NK-92 (cell line): ENCODE results near the gene HHLA2.

Experiments
- DNase-seq: peaks from one replicate; lab custom pipeline; 2025; ENCODE audit not compliant: unreplicated experiment; lab: John Stamatoyannopoulos, UW

Gene HHLA2

DNA sequence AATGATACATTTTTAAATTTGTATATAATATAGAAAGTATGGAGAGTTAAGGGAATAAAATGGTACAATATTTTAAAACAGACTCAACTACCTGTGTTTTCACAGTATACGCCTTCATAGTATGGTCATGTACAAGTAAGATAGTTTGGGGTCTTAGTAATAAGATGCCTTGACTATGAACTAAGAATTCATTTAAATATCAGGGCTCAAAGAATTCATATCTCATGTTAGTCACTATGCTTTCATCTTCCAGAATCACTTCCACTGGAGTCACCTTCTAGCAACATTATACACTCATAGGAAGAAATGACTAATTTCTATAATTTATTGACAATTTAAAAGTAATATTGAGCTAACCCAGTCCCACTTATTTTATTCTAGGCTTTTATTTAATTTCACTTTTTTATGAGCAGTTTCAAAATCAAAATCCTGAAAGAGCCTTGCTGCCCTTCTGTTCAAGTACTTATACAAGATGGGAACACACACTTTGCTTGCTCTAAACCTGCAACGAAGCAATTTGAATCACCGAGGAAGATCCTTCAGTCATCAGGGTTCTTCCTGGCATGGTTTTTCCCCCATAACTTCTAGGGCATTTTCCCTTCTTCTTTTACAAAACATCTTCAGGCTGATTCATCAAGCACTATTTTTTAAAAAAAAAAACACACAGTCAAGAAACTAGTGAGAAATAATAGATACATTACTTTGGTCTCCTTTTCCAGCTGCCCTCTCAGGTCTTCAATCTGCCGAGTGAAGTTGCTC is 119.9 kb downstream of the HHLA2 start:
- DNase-seq = no peak

DNA sequence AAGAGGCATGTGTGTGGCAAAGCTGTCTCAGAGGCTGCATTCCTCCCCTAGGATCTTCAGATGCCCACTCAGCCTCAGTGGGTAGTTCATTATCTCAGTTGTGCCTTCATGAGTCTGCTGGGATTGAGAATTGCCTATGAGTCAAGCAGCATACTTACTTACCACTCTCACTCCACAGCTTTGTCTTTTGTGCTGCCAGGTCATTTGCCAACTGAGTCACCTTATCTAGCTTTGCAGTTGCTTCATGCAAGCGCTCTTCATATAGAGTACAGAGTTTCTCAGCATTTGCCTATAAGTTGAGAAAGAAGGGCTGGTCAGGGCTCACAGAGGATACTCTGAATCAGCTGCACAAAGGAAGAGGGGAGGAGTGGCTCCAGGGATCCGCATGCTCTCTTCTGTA is 124.6 kb downstream of the HHLA2 start:
- DNase-seq = no peak
